Natural killer cell (primary cell): ENCODE data around the gene PDE6G. TPM values are rescaled to one million over a fixed set of nuclear protein-coding genes. Genes with fewer than 3 reads are reported as not detected.
A peak's percentile ranks its signal among the peaks of the same experiment; 100 is the strongest.

ENCODE experiments used
- ATAC-seq, 3 donors: fragments of 150-1000 bp in 2 of 3; fragments of 200-7000 bp in 1 of 3; cut with Tn5 transposase; 1 replicate in 1 of 3; 2 replicates in 2 of 3; pipeline ENCODE4 v1.10.0; 2021; ENCODE audit warnings: mild to moderate bottlenecking in 2 of 3, moderate library complexity in 2 of 3
- DNase-seq, 2 donors: peaks; one replicate each; pipeline versions ENCODE4 v3.0.0 to v3.0.0-alpha.2; 2013 to 2021; ENCODE audit warnings: mixed read lengths in 1 of 2
- H3K27ac ChIP-seq: one replicate; pipeline ENCODE4 v1.5.1; 2013; ENCODE audit warnings: mild to moderate bottlenecking, low read length
- H3K27me3 ChIP-seq: one replicate; pipeline ENCODE4 v1.6.1; 2013; ENCODE audit warnings: low read length; ENCODE audit not compliant: control insufficient read depth, insufficient read depth
- H3K36me3 ChIP-seq: one replicate; pipeline ENCODE4 v1.6.1; 2013; ENCODE audit warnings: low read length; ENCODE audit not compliant: control insufficient read depth, insufficient read depth
- H3K4me1 ChIP-seq: one replicate; pipeline ENCODE4 v1.6.1; 2013; ENCODE audit warnings: low read length; ENCODE audit not compliant: control insufficient read depth, insufficient read depth
- H3K4me3 ChIP-seq: one replicate; pipeline ENCODE4 v1.5.1; 2013; ENCODE audit warnings: low read length
- H3K9me3 ChIP-seq: one replicate; pipeline ENCODE4 v1.6.1; 2013; ENCODE audit warnings: low read length; ENCODE audit not compliant: control insufficient read depth, insufficient read depth
- H3K27ac Mint-ChIP-seq, 2 donors: one replicate each; pipeline ENCODE4 v1.8.0; 2022; ENCODE audit warnings: mild to moderate bottlenecking in 2 of 2, mixed read lengths in 2 of 2, moderate library complexity in 1 of 2
- H3K27me3 Mint-ChIP-seq, 2 donors: one replicate each; pipeline ENCODE4 v1.8.0; 2022; ENCODE audit warnings: low read depth in 2 of 2, mixed read lengths in 2 of 2
- H3K36me3 Mint-ChIP-seq: one replicate; pipeline ENCODE4 v1.8.0; 2022; ENCODE audit warnings: mixed read lengths
- H3K4me1 Mint-ChIP-seq, 2 donors: one replicate each; pipeline ENCODE4 v1.8.0; 2022; ENCODE audit warnings: mixed read lengths in 2 of 2
- H3K4me3 Mint-ChIP-seq: one replicate; pipeline ENCODE4 v1.8.0; 2022; ENCODE audit warnings: mild to moderate bottlenecking, moderate library complexity, mixed read lengths
- H3K9me3 Mint-ChIP-seq, 2 donors: one replicate each; pipeline ENCODE4 v1.8.0; 2022; ENCODE audit warnings: mixed read lengths in 2 of 2
- CTCF ChIP-seq: fragments of 200-600 bp; IDR thresholded peaks from one replicate; pipeline ENCODE4 v1.8.0; 2022; ENCODE audit warnings: antibody characterized with exemption
- WGBS: methylation state at CpG from one replicate; pipeline ENCODE4 v1.1.7; 2013; ENCODE audit warnings: missing lambda C conversion rate; ENCODE audit not compliant: insufficient coverage; 5-methylcytosine and 5-hydroxymethylcytosine counted together
- intact Hi-C: fragments of 100-400 bp; cut with micrococcal nuclease; formaldehyde crosslinking; loops from one replicate; pipeline ENCODE4 v1.14.2; 2022
- total RNA-seq, 4 donors: library from RNA; stranded (reverse); fragments of 120-200 nt in 1 of 4; gene quantifications; one replicate each; pipeline versions ENCODE4 v1.2.3 to v1.2.4, GENCODE V29; 2013 to 2022

The PDE6G gene
- total RNA-seq, 3 donors from 2014 or later (not counting 1 experiment from before 2014, with no cell fraction given) = 21.9 to 42.8 (median 26.6) TPM

- peaks cover 29% of the 10 kb centered on the region for H3K4me1 ChIP-seq
- Mint-ChIP-seq H3K9me3 (no peaks in the 10 kb centered on the region), H3K27me3 (no peaks in the 10 kb centered on the region), H3K4me1 (peaks cover 11 to 14% of the 10 kb centered on the region in 2 donors), H3K27ac (peak overlapping the region in 1 of 2 donors; percentile 58), H3K4me3 (no peak overlapping the region), H3K36me3 (no peaks in the 10 kb centered on the region)
- intact Hi-C loops = no loop called here
- H3K27ac ChIP-seq = no peak overlapping the region
- H3K27me3 ChIP-seq = no peaks in the 10 kb centered on the region
- H3K36me3 ChIP-seq = peaks cover 2% of the 10 kb centered on the region
- no peak overlapping the region for H3K4me3 ChIP-seq
- no peaks in the 10 kb centered on the region for H3K9me3 ChIP-seq
- WGBS = 94% methylated on average over 4 of the region's 4 CpGs
- ATAC-seq (no peak), DNase-seq (no peak)
- TF ChIP-seq CTCF = no peak
These were observed 5.7 kb upstream of the PDE6G start for GRCh38 chr17:81662002-81662401.

GRCh38 chr17:81660441-81660840, 4.1 kb upstream of the PDE6G start:
- no peak for DNase-seq
- Mint-ChIP-seq H3K27ac (no peak overlapping the region), H3K4me3 (no peak overlapping the region), H3K36me3 (no peaks in the 10 kb centered on the region), H3K4me1 (peaks cover 0 to under 1% of the 10 kb centered on the region in 2 donors), H3K9me3 (no peaks in the 10 kb centered on the region), H3K27me3 (no peaks in the 10 kb centered on the region)
- no peaks in the 10 kb centered on the region for H3K27me3 ChIP-seq
- no peak for TF ChIP-seq CTCF
- peaks cover 2% of the 10 kb centered on the region for H3K36me3 ChIP-seq
- H3K4me1 ChIP-seq = peaks cover 20% of the 10 kb centered on the region
- no peak for ATAC-seq
- intact Hi-C loops = no loop called here
- WGBS = 96% methylated on average over 9 of the region's 9 CpGs
- no peak overlapping the region for H3K4me3 ChIP-seq
- H3K9me3 ChIP-seq = no peaks in the 10 kb centered on the region
- no peak overlapping the region for H3K27ac ChIP-seq

GRCh38 chr17:81659038-81659437, 2.7 kb upstream of the PDE6G start:
- intact Hi-C loops = no loop called here
- DNase-seq (no peak), ATAC-seq (no peak)
- Mint-ChIP-seq H3K36me3 (no peaks in the 10 kb centered on the region), H3K4me1 (peaks cover 0 to 3% of the 10 kb centered on the region in 2 donors), H3K27ac (no peak overlapping the region), H3K9me3 (no peaks in the 10 kb centered on the region), H3K4me3 (no peak overlapping the region), H3K27me3 (no peaks in the 10 kb centered on the region)
- WGBS = 76% methylated on average over 5 of the region's 5 CpGs
- H3K9me3 ChIP-seq = no peaks in the 10 kb centered on the region
- H3K4me3 ChIP-seq = no peak overlapping the region
- TF ChIP-seq CTCF = no peak
- peaks cover 13% of the 10 kb centered on the region for H3K4me1 ChIP-seq
- peaks cover under 1% of the 10 kb centered on the region for H3K36me3 ChIP-seq
- H3K27me3 ChIP-seq = no peaks in the 10 kb centered on the region
- no peak overlapping the region for H3K27ac ChIP-seq

GRCh38 chr17:81656835-81657234, 493 bp upstream of the PDE6G start:
- Histone ChIP-seq H3K9me3 (no peaks in the 10 kb centered on the region), H3K27ac (no peak overlapping the region), H3K27me3 (no peaks in the 10 kb centered on the region), H3K36me3 (no peaks in the 10 kb centered on the region), H3K4me3 (no peak overlapping the region), H3K4me1 (peaks cover 17% of the 10 kb centered on the region)
- no peak for TF ChIP-seq CTCF
- no peak for ATAC-seq
- Mint-ChIP-seq H3K27ac (no peak overlapping the region), H3K4me3 (no peak overlapping the region), H3K9me3 (no peaks in the 10 kb centered on the region), H3K4me1 (peaks cover 11 to 17% of the 10 kb centered on the region in 2 donors), H3K27me3 (no peaks in the 10 kb centered on the region), H3K36me3 (no peaks in the 10 kb centered on the region)
- WGBS = 55% methylated on average over 4 of the region's 4 CpGs
- DNase-seq = no peak
- intact Hi-C loops = no loop called here
